HG02840 (cell line): Measurements from ENCODE around the gene GMPR.
"Not testable (repeated sequence)": the region's sequence is repeated elsewhere in the genome, so short reads cannot be mapped to it uniquely, and the experiment has no call there.

Experiments used
- ATAC-seq: cut with Tn5 transposase; IDR thresholded peaks from one replicate; pipeline ENCODE4 v1.9.1; 2021; ENCODE audit warnings: mild to moderate bottlenecking, moderate library complexity, moderate number of reproducible peaks; ENCODE audit not compliant: unreplicated experiment, low FRiP score

GMPR gene

DNA sequence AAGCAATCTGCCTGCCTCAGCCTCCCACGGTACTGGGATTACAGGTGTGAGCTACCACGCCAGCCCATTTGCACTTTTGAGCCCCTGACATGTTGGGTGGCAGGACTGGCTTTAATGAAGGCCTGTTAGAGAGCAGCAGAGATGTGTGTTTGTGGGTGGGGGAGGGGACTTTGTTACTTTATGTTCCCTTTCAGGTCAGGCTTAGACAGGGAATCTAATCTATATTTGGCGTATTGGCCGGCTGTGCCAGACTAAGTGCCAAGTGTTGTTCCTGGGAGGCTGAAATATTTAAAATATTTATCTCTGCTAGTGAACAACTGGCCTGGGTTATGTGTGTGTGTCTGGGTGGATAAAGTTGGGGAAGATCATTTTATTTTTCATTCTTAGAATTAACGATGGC, 6.1 kb downstream of the GMPR start:
- no peak for ATAC-seq

DNA sequence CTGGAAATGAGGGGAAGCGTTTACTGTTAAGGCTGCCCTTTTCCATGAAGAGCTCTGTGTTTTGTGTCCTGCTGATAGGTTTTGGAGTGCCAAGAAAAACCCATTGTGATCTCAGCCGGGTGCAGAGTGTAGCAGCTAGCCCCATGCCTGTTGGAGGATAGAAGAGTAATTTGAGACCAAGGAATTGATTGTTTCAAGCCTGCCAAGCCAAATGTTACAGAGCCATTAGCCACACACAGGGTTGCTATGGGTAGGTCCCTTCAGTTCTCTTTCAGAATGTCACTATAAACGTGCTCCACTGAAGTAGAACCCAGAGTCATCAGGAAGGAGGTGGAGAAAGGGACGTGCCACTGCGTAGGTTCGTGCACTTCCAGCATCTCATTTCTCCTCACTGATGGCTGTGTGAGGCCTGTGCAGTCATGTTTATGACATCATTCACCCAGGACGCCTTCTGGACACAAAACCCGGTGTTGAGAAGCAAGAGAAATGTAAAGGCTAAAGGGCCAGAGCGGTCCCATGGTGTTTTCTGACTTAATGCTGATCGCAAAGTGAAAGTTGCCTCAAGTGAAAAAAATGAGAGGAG, 6.6 kb downstream of the GMPR start:
- ATAC-seq: no peak

DNA sequence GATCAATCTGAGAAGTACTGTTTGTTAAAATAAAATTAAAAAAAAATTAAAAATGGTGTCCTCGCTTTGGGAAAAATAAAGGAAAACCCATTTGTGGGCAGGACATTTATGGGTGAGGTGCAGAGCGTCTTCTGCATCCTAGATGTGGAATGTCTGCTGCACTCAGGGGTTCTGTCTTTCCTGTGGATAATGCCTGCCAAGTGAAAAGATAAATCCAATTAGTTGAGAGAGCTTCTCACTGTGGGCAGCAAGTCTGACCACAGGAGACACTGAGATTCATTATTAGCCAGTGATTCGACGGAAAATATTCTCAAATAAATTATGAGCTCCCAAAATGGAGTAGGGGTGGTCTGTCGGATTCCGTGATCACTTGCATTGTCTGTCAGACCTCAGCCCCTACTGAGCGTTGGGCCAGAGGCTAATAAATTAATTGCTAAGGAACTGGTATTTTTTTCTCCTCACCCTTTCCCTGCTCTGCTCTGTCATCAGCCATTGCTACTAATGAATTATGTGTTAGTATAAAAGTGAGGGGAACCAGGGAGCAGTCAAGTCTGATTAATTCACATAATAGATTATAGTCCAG, 10.0 kb downstream of the GMPR start:
- ATAC-seq: no peak

DNA sequence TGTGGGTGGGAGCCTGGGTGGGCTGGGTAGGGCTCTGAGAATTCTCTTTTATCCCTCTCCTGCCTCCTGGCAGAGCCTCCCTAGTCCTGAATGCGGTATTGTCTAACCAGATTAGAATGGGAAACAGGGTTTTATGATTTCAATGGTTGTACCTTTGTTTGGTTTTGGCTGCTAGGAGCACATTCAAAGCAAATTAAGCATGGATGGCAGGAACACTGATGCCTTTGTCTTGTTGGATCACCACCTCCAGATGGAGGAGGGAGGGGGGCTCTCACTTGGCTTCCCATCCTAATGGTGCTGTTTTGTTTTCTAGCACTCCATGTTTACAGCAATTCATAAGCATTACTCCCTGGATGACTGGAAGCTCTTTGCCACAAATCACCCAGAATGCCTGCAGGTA, 11.6 kb downstream of the GMPR start:
- ATAC-seq: no peak

DNA sequence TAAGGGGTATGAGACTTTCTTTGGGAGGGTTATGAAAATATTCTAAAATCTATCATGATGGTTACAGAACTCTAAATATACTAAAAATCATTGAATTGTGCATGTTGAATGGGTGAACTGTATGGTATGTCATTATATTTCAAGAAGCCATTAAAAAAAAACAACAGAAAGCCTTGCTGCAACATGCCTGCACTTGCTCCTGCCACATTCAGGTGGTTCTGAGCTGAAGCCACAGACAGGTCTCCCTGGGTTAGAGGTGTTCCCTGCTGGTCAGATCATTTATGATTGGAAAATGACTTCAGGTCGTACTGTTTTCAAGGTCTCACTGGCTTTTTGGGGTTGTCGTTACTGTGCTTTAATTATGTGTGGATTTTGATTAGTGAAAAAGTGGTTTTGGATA, 13.3 kb downstream of the GMPR start:
- ATAC-seq: no peak

DNA sequence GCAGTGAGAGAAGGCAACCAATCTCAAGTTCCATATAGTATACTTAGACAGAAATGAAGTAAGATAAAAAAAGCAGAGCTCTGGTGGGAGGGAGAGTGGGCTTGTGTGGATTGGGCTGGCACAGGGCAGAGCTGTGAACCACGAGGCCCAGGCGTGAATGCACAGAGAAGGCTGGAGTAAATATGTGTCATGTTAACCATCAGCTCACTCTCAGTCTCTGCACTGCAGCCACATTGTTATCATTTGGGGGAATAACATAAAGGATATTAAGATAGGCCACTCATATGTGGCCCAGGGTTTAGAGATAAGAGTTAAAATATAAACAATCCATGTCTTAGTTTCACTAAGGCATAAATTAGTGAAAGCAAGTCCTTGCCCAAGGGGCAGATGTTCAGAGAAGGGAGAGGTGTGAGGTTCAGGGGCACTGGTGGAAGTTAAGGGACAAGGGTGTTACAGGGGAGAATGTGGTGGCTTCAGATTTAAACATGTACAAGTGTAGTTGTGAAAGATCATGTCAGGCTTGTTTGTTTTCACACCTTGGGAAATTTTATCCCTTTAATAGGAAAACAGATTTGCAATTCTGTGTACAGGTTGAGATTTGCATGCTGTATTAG, 14.4 kb downstream of the GMPR start:
- ATAC-seq: no peak

DNA sequence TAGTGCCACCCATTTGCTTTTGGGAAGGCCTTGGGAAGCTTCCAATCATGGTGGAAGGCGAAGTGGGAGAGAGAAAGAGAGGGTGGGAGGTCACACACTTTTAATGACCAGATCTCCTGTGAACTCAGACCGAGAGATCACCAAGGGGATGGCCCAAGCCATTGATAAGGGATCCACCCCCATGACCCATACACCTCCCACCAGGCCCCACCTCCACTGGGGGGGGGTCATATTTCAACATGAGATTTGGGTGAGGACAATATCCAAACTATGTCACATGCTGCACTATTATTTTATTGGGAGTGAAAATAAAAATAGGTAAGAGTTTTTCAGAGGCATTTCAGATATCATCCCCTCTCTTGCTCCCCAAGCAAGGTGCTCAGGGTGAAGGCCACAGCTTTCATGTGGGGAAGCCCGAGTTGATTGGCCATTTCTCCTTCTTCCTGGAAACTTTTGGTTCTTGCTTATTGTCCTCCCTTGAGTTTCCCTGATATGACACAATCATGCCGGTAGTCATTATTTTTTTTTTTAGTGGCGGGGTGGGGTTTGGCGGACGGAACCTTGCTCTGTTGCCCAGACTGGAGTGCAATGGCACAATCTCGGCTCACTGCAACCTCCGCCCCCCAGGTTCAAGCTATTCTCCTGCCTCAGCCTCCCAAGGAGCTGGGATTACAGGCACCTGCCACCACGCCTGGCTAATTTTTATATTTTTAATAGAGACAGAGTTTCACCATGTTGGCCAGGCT, 15.2 kb downstream of the GMPR start:
- ATAC-seq: no peak

DNA sequence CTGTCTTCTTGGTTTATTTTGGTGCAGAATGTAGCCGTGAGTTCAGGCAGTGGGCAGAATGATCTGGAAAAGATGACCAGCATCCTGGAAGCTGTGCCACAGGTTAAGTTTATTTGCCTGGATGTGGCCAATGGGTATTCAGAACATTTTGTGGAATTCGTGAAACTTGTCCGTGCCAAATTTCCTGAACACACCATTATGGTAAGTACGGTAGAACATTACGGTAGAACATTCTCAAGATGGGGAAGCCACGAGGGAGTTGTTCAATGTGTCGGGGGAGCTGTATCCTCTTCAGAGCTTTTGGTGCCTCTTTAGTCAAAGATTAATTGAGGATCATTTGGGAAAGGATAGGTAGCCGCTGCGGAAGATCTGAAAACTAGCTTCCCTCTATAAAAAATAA, 16.1 kb downstream of the GMPR start:
- ATAC-seq: no peak

DNA sequence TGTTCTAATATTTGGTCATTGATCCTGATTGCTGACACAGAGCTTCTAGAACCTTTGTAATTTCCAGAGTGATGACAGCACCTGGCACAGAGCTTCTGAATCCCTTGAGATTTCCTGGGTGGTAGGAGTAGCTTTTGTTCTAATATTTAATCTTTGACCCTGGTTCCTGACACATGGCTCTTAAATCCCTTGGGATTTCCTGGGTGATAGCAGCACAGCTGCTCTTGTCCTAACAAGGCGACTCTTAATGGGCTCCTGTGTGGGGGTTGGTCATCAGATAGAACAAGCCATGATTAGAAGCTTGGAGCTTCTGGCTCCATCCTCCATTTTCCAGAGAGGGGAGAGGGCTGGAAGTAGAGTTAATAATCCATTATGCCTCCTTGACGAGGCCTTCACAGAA, 18.4 kb downstream of the GMPR start:
- ATAC-seq: no peak

DNA sequence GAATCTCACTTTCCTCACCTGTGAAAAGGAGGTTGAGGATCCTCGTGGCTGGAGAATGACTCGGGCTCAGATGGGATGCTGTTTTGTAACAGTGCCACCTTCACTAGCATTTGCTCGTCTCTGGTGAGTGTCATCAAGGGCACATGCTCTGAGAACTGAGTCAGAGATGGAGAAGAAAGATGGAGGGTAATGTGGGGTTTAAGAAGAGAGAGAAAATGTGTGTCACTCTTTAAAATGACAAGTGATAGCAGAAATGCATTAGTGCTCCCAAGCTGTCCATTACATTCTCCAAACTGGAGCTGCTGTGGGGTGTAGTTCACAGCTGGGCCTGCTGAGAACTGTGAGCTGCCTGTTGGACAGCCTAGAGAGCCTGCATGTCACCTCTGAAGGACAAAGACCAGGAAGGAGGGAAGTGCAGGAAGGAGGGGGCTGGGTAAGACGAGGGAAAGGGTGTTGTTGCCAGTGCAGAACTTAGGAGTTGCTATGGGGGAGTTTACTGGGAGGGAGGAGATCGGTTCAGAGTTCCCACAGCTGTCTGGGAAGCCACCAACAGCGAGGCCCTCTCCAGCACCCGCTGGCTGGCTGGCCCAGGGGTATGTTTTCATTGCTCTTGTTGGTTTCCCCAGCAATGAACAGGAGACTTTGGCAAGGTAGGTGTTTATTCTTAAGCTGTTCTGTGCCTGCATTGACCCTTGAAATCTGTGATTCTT, 19.8 kb downstream of the GMPR start:
- no peak for ATAC-seq

DNA sequence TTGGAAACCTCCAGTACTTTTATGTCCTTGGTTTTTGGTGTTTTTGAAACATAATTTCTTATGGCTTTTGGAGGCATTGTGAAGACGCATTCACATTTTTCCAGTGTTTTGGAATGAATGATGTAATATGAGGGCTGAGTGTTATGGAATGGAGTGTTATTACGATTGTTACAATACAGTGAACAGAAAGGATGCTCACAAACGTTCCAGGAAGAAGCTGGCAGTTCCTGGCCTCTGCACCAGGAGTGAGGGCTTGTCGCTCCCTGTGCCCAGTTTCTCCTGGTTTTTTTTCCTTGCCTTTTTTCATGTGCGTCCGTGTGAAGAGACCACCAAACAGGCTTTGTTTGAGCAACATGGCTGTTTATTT, 20.3 kb downstream of the GMPR start:
- no peak for ATAC-seq

DNA sequence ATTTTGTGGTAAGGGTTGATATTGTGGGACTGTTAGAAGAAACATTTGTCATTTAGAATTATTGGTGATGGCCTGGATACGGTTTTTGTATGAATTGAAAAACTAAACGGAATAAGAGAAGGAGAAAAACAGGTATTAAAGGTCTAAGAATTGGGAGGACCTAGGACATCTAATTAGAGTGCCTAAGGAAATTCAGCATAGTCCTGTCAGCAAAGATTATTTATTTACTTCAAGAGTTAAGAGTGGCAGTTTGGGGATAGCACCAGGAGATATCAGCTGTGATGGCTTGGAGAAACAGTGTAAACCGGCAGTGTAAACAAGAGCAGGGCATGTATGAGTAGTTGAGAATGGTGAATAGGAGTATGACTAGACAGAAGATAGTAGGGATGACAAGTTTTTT, 21.2 kb downstream of the GMPR start:
- not testable (repeated sequence) for ATAC-seq

DNA sequence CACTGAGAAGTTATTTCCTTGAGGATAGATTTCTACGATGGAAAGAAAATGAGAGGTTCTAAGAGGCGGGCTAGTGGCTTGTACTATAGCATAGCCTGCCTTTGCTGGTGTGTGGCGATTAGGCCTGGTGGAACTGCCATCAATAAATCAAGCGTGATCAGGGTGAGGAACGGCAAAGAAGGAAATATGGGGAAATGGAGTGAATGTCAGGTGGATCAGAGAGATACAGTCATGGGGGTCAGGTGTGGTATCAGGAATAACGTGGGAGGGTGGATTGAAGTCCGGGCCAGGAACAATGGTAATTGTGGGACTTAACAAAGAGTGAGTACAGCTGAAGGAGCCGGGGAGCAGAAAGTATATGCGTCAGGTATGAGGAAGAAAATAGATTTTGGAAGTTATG, 22.2 kb downstream of the GMPR start:
- ATAC-seq: not testable (repeated sequence)

DNA sequence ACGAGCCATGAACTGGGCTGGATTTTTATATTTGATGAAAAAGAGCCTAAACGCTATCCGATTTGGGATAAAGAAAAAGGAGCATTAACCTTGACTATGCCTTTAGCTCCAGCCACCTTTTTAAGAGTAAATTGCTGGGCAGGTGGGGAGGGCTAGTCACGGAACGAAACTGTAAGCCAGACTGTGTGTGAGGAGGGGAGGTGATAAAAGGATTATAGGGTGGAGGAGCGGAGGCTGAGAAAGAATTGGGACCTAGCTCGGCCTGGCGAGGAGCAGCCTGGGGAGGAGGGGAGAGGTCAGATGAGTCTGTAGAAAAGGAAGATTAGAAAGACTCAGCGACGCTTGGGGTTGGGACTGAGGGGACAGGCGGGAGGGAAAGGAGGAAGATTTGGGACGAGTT, 24.4 kb downstream of the GMPR start:
- not testable (repeated sequence) for ATAC-seq

DNA sequence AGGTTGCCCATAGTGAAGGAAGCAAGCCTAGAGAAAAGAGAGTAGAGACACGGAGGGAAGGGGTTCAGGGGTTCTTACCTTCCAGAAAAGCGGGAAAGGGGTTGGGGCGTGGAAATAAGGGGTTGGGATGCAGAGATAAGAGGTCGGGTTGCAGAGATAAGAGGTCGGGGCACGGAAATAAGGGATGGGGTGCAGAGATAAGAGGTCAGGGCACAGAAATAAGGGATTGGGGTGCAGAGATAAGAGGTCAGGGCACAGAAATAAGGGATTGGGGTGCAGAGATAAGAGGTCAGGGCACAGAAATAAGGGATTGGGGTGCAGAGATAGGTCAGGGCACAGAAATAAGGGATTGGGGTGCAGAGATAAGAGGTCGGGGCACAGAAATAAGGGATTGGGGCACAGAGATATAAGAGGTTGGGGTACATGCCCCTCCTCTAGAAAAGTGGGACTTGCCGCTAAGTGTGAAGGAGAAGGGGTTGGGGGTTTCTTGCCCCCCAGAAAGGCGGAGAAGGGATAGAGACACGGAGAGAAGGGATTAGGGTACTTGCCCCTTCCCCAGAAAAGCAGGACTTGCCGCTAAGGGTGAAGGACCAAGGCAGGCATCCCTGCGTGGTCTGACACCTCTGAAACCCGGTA, 25.2 kb downstream of the GMPR start:
- ATAC-seq: not testable (repeated sequence)

DNA sequence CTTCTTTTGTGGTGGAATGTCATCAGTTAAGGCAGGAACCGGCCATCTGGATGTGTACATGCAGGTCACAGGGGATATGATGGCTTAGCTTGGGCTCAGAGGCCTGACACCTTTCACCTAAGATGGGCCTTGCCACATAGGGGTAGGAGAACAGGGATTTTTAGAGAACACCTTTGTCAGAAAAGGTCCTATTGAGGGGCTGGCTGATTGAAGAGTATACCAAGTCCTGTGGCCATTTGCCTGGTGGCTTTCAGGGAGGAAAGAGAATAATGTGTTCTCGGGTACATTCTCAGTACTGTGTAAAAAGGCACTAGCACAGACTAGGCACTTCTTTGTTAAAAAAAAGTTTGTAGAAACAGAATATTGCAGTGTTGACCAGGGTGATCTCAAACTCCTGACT, 26.4 kb downstream of the GMPR start:
- no peak for ATAC-seq

DNA sequence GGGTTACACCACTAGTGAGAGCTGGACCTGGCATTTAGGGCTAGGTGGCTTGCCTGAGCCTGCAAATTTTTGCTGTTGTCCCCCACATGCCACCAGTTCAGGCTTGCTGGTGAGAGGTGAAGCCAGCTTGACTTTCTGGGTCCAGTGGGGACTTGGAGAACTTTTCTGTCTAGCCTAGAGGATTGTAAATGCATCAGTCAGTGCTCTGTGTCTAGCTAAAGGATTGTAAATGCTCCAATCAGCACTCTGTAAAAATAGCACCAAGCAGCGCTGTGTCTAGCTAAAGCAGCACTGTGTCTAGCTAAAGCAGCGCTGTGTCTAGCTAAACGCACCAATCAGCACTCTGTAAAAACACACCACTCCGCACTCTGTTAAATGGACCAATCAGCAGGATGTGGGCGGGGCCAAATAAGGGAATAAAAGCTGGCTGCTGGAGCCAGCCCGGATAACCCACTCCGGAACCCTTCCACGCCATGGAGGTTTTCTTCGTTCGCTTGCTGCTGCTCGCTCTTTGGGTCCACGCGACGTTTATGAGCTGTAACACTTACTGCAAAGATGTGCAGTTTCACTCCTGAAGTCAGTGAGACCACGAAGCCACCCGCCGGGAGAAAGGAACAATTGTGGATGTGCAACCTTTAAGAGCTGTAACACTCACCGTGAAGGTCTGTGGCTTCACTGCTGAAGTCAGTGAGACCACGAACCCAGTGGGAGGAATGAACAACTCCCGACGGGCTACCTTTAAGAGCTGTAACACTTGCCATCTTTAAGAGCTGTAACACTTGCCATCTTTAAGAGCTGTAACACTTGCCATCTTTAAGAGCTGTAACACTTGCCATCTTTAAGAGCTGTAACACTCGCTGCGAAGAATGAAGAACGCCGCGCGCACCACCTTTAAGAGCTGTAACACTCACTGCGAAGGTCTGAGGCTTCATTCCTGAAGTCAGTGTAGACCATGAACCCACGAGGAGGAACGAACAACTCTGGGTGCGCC, 27.3 kb downstream of the GMPR start:
- ATAC-seq: no peak

DNA sequence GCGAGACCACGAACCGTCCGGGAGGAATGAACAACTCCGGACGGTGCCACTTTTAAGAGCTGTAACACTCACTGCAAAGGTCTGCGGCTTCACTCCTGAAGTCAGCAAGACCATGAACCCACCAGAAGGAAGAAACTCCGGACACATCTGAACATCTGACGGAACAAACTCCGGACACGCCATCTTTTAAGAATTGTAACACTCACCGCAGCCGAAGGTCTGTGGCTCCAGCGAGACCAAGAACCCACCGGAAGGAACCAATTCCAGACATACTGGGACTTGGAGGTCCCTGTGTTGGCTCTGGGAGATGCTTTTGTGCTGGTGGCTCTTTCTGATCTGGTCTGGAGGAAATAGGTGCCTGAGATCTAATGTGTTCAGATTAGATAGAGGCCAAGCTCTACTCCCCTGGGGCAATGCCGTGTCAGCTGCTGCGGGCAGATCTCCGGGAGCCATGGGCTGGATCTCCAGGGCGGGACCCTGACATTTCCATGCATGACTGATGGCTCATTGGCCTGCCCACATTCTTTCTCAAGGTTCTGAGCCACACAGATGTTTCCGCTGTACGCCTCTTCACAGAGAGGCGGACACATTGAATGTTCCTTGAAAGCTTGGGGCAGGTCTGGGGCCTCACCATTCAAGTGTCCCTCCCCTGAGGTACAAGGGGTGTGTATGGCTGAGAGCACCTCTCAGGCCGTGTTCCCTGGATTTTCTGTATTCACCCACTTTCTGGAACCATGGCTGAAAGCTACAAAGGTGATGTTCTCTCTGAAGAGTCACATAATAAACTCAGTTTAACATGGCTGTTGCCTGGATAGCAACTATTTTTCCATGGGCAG, 29.3 kb downstream of the GMPR start:
- ATAC-seq: no peak
